SK-N-SH (cell line): ENCODE data around the gene CNBD2. TPM values are rescaled to one million over a fixed set of nuclear protein-coding genes. Genes with fewer than 3 reads are reported as not detected.

Experiments
- CTCF ChIA-PET: fragments of 300-600, 350-600 bp; formaldehyde crosslinking; extraction: SDS; loops from one replicate; lab custom pipeline; 2021; lab: Yijun Ruan, JAX
- POLR2A ChIA-PET: fragments of 350-600 bp; sonication (Branson Sonifier 250); formaldehyde crosslinking; extraction: SDS; loops from one replicate; lab custom pipeline; 2020; ENCODE audit warnings: antibody characterized with exemption, inconsistent platforms; lab: Yijun Ruan, JAX
- DNase-seq: peaks from one replicate; pipeline ENCODE4 v3.0.0; 2012
- H2AFZ ChIP-seq: fragments of 200-600 bp; sonication (generic); 2 replicates; pipeline ENCODE4 v1.8.1; 2016; ENCODE audit warnings: antibody characterized with exemption, mild to moderate bottlenecking, low read depth
- H3F3A ChIP-seq: fragments of 200-600 bp; sonication (generic); replicated peaks from 2 replicates; pipeline ENCODE3; 2016; ENCODE audit warnings: antibody characterized with exemption, mild to moderate bottlenecking; ENCODE audit not compliant: insufficient read depth
- H3K27ac ChIP-seq, 2 experiments: fragments of 200-500 bp in 1 of 2; fragments of 200-600 bp in 1 of 2; sonication (Bioruptor generic) in 1 of 2; sonication (generic), shearing (Covaris generic) in 1 of 2; 2 replicates each; pipeline versions ENCODE4 v1.5.1 to v1.6.1; 2014 to 2016; ENCODE audit warnings: low read depth in 2 of 2, inconsistent platforms in 1 of 2, low read length in 1 of 2, mild to moderate bottlenecking in 1 of 2, mixed read lengths in 1 of 2
- H3K27me3 ChIP-seq: fragments of 200-600 bp; sonication (generic), shearing (Covaris generic); 2 replicates; pipeline ENCODE4 v1.6.1; 2016; ENCODE audit warnings: mixed run types; ENCODE audit not compliant: insufficient read depth
- H3K36me3 ChIP-seq, 2 experiments: fragments of 200-500 bp in 1 of 2; fragments of 200-600 bp in 1 of 2; sonication (Bioruptor generic) in 1 of 2; sonication (generic) in 1 of 2; replicated peaks in 1 of 2; 2 replicates each; pipeline versions ENCODE3 to v1.5.1; 2014 to 2016; ENCODE audit warnings: low read length in 1 of 2, mild to moderate bottlenecking in 1 of 2; ENCODE audit not compliant: insufficient read depth in 2 of 2, control insufficient read depth in 1 of 2
- H3K4me1 ChIP-seq, 2 experiments: fragments of 200-500 bp in 1 of 2; fragments of 200-600 bp in 1 of 2; sonication (Bioruptor generic) in 1 of 2; sonication (generic), shearing (Covaris generic) in 1 of 2; 2 replicates each; pipeline versions ENCODE4 v1.5.1 to v1.6.1; 2014 to 2016; ENCODE audit warnings: low read depth in 1 of 2, low read length in 1 of 2, mixed run types in 1 of 2; ENCODE audit not compliant: insufficient read depth in 2 of 2, control insufficient read depth in 1 of 2
- H3K4me2 ChIP-seq: fragments of 200-600 bp; sonication (generic), shearing (Covaris generic); 2 replicates; pipeline ENCODE4 v1.6.1; 2017; ENCODE audit warnings: mixed run types
- H3K4me3 ChIP-seq, 2 experiments: fragments of 200-500 bp in 1 of 2; fragments of 200-600 bp in 1 of 2; sonication (Bioruptor generic) in 1 of 2; sonication (generic), shearing (Covaris generic) in 1 of 2; 2 replicates each; pipeline versions ENCODE4 v1.5.1 to v1.8.1; 2014 to 2016; ENCODE audit warnings: low read depth in 2 of 2, inconsistent platforms in 1 of 2, low read length in 1 of 2, mild to moderate bottlenecking in 1 of 2, mixed read lengths in 1 of 2, moderate library complexity in 1 of 2
- H3K79me2 ChIP-seq: fragments of 200-600 bp; sonication (generic); 2 replicates; pipeline ENCODE4 v1.8.1; 2017; ENCODE audit warnings: mild to moderate bottlenecking; ENCODE audit not compliant: insufficient read depth
- H3K9ac ChIP-seq: fragments of 200-600 bp; sonication (generic); 2 replicates; pipeline ENCODE4 v1.6.1; 2017; ENCODE audit warnings: mixed run types
- H3K9me2 ChIP-seq: fragments of 200-600 bp; sonication (generic); 2 replicates; pipeline ENCODE4 v1.6.1; 2017; ENCODE audit warnings: mixed run types
- H3K9me3 ChIP-seq: fragments of 200-600 bp; sonication (generic); 2 replicates; pipeline ENCODE4 v1.6.1; 2017; ENCODE audit warnings: mixed run types, mild to moderate bottlenecking, moderate library complexity
- H4K20me1 ChIP-seq: fragments of 200-600 bp; sonication (generic); 2 replicates; pipeline ENCODE4 v1.6.1; 2017; ENCODE audit warnings: mild to moderate bottlenecking, mixed run types; ENCODE audit not compliant: insufficient read depth
- CHD2 ChIP-seq: fragments of 150-350 bp; IDR thresholded peaks from 2 replicates; pipeline ENCODE4 v1.6.1; 2018; ENCODE audit warnings: low read length; ENCODE audit not compliant: partially characterized antibody
- EZH2phosphoT487 ChIP-seq: fragments of 200-600 bp; sonication (generic); IDR thresholded peaks from 2 replicates; pipeline ENCODE4 v1.6.1; 2017; ENCODE audit warnings: low read depth, mixed run types, mild to moderate bottlenecking, antibody characterized with exemption, moderate library complexity, borderline replicate concordance
- FOSL2 ChIP-seq: IDR thresholded peaks from 2 replicates; pipeline ENCODE4 v1.4.0; 2012; ENCODE audit warnings: low read depth, mild to moderate bottlenecking, moderate library complexity, borderline replicate concordance
- FOXJ3 ChIP-seq: sonication (generic); formaldehyde crosslinking; IDR thresholded peaks from 2 replicates; pipeline ENCODE4 v1.5.1; 2020; ENCODE audit warnings: mild to moderate bottlenecking, missing genetic modification reagents
- FOXM1 ChIP-seq: IDR thresholded peaks from 2 replicates; pipeline ENCODE4 v1.4.0; 2012; ENCODE audit warnings: low read depth, mild to moderate bottlenecking
- GABPA ChIP-seq: IDR thresholded peaks from 2 replicates; pipeline ENCODE4 v1.4.0; 2012; ENCODE audit warnings: low read depth, mild to moderate bottlenecking
- GATA2 ChIP-seq: sonication (generic); formaldehyde crosslinking; IDR thresholded peaks from 2 replicates; pipeline ENCODE4 v1.5.0; 2020; ENCODE audit warnings: mild to moderate bottlenecking, missing genetic modification reagents
- SMC3 ChIP-seq: IDR thresholded peaks from 2 replicates; pipeline ENCODE4 v1.6.1; 2012; ENCODE audit warnings: low read depth, low read length, improper control_type of control experiment
- TCF12 ChIP-seq: IDR thresholded peaks from 2 replicates; pipeline ENCODE4 v1.4.0; 2012
- TEAD4 ChIP-seq: IDR thresholded peaks from 2 replicates; pipeline ENCODE4 v1.4.0; 2012; ENCODE audit warnings: mild to moderate bottlenecking, borderline replicate concordance; ENCODE audit not compliant: insufficient read depth
- WGBS: methylation state at CpG from one replicate; pipeline ENCODE4 v1.1.6; 2017; ENCODE audit warnings: low lambda C conversion rate; 5-methylcytosine and 5-hydroxymethylcytosine counted together
- polyA plus RNA-seq, 3 experiments: library from polyadenylated mRNA; depleted of rRNA; stranded (reverse); fragments of >200 nt; gene quantifications; 2 replicates each; pipeline ENCODE4 v1.2.3, GENCODE V29; 2012
- TF ChIP-seq, protein P1 (sequence below): IDR thresholded peaks from 2 replicates; pipeline ENCODE4; 2012
- TF ChIP-seq, protein P2 (sequence below): IDR thresholded peaks from 2 replicates; pipeline ENCODE4 v1.4.0; 2012; ENCODE audit warnings: low read depth, borderline replicate concordance
- TF ChIP-seq, protein P3 (sequence below): fragments of 150-350 bp; IDR thresholded peaks from 2 replicates; pipeline ENCODE4 v1.6.1; 2017; ENCODE audit warnings: antibody characterized with exemption, low read length, low read depth, borderline replicate concordance
- TF ChIP-seq, protein P4 (sequence below): IDR thresholded peaks from 2 replicates; pipeline ENCODE4 v1.4.0; 2012; ENCODE audit warnings: low read depth

The CNBD2 gene
- polyA plus RNA-seq, 1 of the 3 experiments (the other 2 are of a cell fraction), result 5.6 TPM

DNA sequence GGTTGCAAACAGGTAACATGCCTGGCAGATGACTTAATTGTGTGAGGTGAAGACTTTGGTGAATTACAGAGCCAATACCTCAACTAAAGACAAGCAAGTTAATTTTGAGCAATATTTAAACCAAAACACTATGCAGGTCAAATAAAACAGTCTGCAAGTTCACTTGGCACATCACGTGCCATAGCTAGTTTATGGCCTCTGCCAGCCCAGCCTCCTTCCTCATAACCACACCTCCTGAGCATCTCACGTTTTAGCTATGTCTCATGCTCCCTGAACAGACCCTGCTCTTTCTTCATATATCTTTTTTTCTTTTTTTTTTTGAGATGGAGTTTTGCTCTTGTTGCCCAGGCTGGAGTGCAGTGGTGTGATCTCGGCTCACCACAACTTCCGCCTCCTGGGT is 4.5 kb upstream of the CNBD2 start:
- 86% methylated on average over 4 of the region's 4 CpGs for WGBS
- no peaks in the 10 kb centered on the region for H3F3A ChIP-seq
- TF ChIP-seq, protein P1, sequence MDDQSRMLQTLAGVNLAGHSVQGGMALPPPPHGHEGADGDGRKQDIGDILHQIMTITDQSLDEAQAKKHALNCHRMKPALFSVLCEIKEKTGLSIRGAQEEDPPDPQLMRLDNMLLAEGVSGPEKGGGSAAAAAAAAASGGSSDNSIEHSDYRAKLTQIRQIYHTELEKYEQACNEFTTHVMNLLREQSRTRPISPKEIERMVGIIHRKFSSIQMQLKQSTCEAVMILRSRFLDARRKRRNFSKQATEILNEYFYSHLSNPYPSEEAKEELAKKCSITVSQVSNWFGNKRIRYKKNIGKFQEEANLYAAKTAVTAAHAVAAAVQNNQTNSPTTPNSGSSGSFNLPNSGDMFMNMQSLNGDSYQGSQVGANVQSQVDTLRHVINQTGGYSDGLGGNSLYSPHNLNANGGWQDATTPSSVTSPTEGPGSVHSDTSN, result no peak
- TF ChIP-seq EZH2phosphoT487 (no peak), TEAD4 (no peak), GATA2 (no peak), FOXJ3 (no peak), FOXM1 (no peak), SMC3 (no peak), GABPA (no peak), CHD2 (no peak), FOSL2 (no peak), TCF12 (no peak)
- TF ChIP-seq, protein P2, sequence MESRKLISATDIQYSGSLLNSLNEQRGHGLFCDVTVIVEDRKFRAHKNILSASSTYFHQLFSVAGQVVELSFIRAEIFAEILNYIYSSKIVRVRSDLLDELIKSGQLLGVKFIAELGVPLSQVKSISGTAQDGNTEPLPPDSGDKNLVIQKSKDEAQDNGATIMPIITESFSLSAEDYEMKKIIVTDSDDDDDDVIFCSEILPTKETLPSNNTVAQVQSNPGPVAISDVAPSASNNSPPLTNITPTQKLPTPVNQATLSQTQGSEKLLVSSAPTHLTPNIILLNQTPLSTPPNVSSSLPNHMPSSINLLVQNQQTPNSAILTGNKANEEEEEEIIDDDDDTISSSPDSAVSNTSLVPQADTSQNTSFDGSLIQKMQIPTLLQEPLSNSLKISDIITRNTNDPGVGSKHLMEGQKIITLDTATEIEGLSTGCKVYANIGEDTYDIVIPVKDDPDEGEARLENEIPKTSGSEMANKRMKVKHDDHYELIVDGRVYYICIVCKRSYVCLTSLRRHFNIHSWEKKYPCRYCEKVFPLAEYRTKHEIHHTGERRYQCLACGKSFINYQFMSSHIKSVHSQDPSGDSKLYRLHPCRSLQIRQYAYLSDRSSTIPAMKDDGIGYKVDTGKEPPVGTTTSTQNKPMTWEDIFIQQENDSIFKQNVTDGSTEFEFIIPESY, result no peak
- TF ChIP-seq, protein P3, sequence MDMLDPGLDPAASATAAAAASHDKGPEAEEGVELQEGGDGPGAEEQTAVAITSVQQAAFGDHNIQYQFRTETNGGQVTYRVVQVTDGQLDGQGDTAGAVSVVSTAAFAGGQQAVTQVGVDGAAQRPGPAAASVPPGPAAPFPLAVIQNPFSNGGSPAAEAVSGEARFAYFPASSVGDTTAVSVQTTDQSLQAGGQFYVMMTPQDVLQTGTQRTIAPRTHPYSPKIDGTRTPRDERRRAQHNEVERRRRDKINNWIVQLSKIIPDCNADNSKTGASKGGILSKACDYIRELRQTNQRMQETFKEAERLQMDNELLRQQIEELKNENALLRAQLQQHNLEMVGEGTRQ, result no peak
- TF ChIP-seq, protein P4, sequence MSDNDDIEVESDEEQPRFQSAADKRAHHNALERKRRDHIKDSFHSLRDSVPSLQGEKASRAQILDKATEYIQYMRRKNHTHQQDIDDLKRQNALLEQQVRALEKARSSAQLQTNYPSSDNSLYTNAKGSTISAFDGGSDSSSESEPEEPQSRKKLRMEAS, result no peak
- TF ChIP-seq, all 33 proteins: peak for 0
- Histone ChIP-seq H3K27me3 (no peaks in the 10 kb centered on the region; the same call in 1 of the 2 replicates), H4K20me1 (no peaks in the 10 kb centered on the region), H3K4me3 (no peak overlapping the region), H3K4me1 (no peaks in the 10 kb centered on the region), H3K36me3 (no peaks in the 10 kb centered on the region), H3K9ac (no peak overlapping the region), H3K9me3 (no peaks in the 10 kb centered on the region), H3K79me2 (no peaks in the 10 kb centered on the region), H3K27ac (no peak overlapping the region), H3K4me2 (no peak overlapping the region), H3K9me2 (no peaks in the 10 kb centered on the region), H2AFZ (no peak overlapping the region)
- ChIA-PET CTCF (interaction anchor here (0.8 to 3.6 kb wide), 3 partner anchors 9 to 234 kb away, joined by 3 to 24 read pairs (median 19); partner anchors contain the start of gene SCAND1), POLR2A (interaction anchor here (0.7 kb wide), 1 partner anchor 9 kb away, joined by 3 read pairs; the partner anchor contains the start of gene SCAND1)
- DNase-seq, result no peak
